Measurements from ENCODE around the gene ZMAT5.

The ZMAT5 gene

GRCh38 chr22:29798801-29799200, 32.0 kb upstream of the ZMAT5 start:
- no peak for DNase-seq (ENCODE audit: low spot score)
- no peak overlapping the region for H3K4me3 Mint-ChIP-seq
- H3K36me3 Mint-ChIP-seq (ENCODE audit: low read depth) = peaks cover 43% of the 10 kb centered on the region
- H3K4me1 Mint-ChIP-seq (ENCODE audit: low read depth) = peaks cover 12% of the 10 kb centered on the region
- no peak overlapping the region for H3K27ac Mint-ChIP-seq
- no peaks in the 10 kb centered on the region for H3K9me3 Mint-ChIP-seq
- H3K27me3 Mint-ChIP-seq (ENCODE audit: low read depth) = no peaks in the 10 kb centered on the region

- H3K27me3 Mint-ChIP-seq (ENCODE audit: low read depth) = no peaks in the 10 kb centered on the region
- no peak for DNase-seq (ENCODE audit: low spot score)
These were observed 31.5 kb upstream of the ZMAT5 start for GRCh38 chr22:29798318-29798717.

GRCh38 chr22:29797351-29797750, 30.5 kb upstream of the ZMAT5 start:
- no peak overlapping the region for H3K4me3 Mint-ChIP-seq
- no peaks in the 10 kb centered on the region for H3K9me3 Mint-ChIP-seq
- peaks cover 45% of the 10 kb centered on the region for H3K36me3 Mint-ChIP-seq (ENCODE audit: low read depth)
- H3K27me3 Mint-ChIP-seq (ENCODE audit: low read depth) = no peaks in the 10 kb centered on the region
- no peak overlapping the region for H3K27ac Mint-ChIP-seq
- DNase-seq (ENCODE audit: low spot score) = no peak
- H3K4me1 Mint-ChIP-seq (ENCODE audit: low read depth) = peaks cover 12% of the 10 kb centered on the region

More at GRCh38 chr22:29798318-29798717, 31.5 kb upstream of the ZMAT5 start:
- no peak overlapping the region for H3K4me3 Mint-ChIP-seq
- H3K9me3 Mint-ChIP-seq = no peaks in the 10 kb centered on the region
- H3K27ac Mint-ChIP-seq = peak overlapping the region; percentile 43
- peaks cover 39% of the 10 kb centered on the region for H3K36me3 Mint-ChIP-seq (ENCODE audit: low read depth)
- peaks cover 12% of the 10 kb centered on the region for H3K4me1 Mint-ChIP-seq (ENCODE audit: low read depth)

GRCh38 chr22:29795663-29796062, 28.9 kb upstream of the ZMAT5 start:
- Mint-ChIP-seq H3K27me3 (ENCODE audit: low read depth) (no peaks in the 10 kb centered on the region), H3K4me3 (no peak overlapping the region), H3K9me3 (no peaks in the 10 kb centered on the region), H3K36me3 (ENCODE audit: low read depth) (peaks cover 46% of the 10 kb centered on the region), H3K27ac (no peak overlapping the region), H3K4me1 (ENCODE audit: low read depth) (peaks cover 12% of the 10 kb centered on the region)
- DNase-seq (ENCODE audit: low spot score) = no peak

GRCh38 chr22:29793396-29793795, 26.6 kb upstream of the ZMAT5 start:
- Mint-ChIP-seq H3K4me1 (ENCODE audit: low read depth) (peaks cover 7% of the 10 kb centered on the region), H3K36me3 (ENCODE audit: low read depth) (peaks cover 42% of the 10 kb centered on the region), H3K27me3 (ENCODE audit: low read depth) (no peaks in the 10 kb centered on the region), H3K9me3 (no peaks in the 10 kb centered on the region), H3K27ac (no peak overlapping the region), H3K4me3 (no peak overlapping the region)
- no peak for DNase-seq (ENCODE audit: low spot score)

GRCh38 chr22:29790061-29790460, 23.3 kb upstream of the ZMAT5 start:
- Mint-ChIP-seq H3K4me3 (no peak overlapping the region), H3K36me3 (ENCODE audit: low read depth) (peaks cover 33% of the 10 kb centered on the region), H3K27ac (no peak overlapping the region)

GRCh38 chr22:29788339-29789279, 21.8 kb upstream of the ZMAT5 start:
- Mint-ChIP-seq H3K4me3 (no peak overlapping the region), H3K27ac (no peak overlapping the region), H3K36me3 (ENCODE audit: low read depth) (peaks cover 30% of the 10 kb centered on the region), H3K4me1 (ENCODE audit: low read depth) (no peaks in the 10 kb centered on the region), H3K27me3 (ENCODE audit: low read depth) (no peaks in the 10 kb centered on the region), H3K9me3 (no peaks in the 10 kb centered on the region)
- no peak for DNase-seq (ENCODE audit: low spot score)

More at GRCh38 chr22:29790061-29790460, 23.3 kb upstream of the ZMAT5 start:
- DNase-seq (ENCODE audit: low spot score) = no peak
- H3K9me3 Mint-ChIP-seq = no peaks in the 10 kb centered on the region
- no peaks in the 10 kb centered on the region for H3K4me1 Mint-ChIP-seq (ENCODE audit: low read depth)
- H3K27me3 Mint-ChIP-seq (ENCODE audit: low read depth) = no peaks in the 10 kb centered on the region

GRCh38 chr22:29787371-29787980, 20.7 kb upstream of the ZMAT5 start:
- H3K4me1 Mint-ChIP-seq (ENCODE audit: low read depth) = no peaks in the 10 kb centered on the region
- no peak overlapping the region for H3K27ac Mint-ChIP-seq
- DNase-seq (ENCODE audit: low spot score) = no peak
- H3K9me3 Mint-ChIP-seq = no peaks in the 10 kb centered on the region
- H3K27me3 Mint-ChIP-seq (ENCODE audit: low read depth) = no peaks in the 10 kb centered on the region
- no peak overlapping the region for H3K4me3 Mint-ChIP-seq
- peaks cover 25% of the 10 kb centered on the region for H3K36me3 Mint-ChIP-seq (ENCODE audit: low read depth)

- Mint-ChIP-seq H3K36me3 (ENCODE audit: low read depth) (peaks cover 18% of the 10 kb centered on the region), H3K27me3 (ENCODE audit: low read depth) (no peaks in the 10 kb centered on the region), H3K9me3 (no peaks in the 10 kb centered on the region), H3K27ac (no peak overlapping the region), H3K4me1 (ENCODE audit: low read depth) (no peaks in the 10 kb centered on the region), H3K4me3 (no peak overlapping the region)
- no peak for DNase-seq (ENCODE audit: low spot score)
These were observed 19.2 kb upstream of the ZMAT5 start for GRCh38 chr22:29786031-29786430.

- no peak for DNase-seq (ENCODE audit: low spot score)
- H3K4me3 Mint-ChIP-seq = no peak overlapping the region
- no peaks in the 10 kb centered on the region for H3K27me3 Mint-ChIP-seq (ENCODE audit: low read depth)
- H3K36me3 Mint-ChIP-seq (ENCODE audit: low read depth) = peaks cover 18% of the 10 kb centered on the region
- H3K27ac Mint-ChIP-seq = no peak overlapping the region
- H3K9me3 Mint-ChIP-seq = no peaks in the 10 kb centered on the region
- H3K4me1 Mint-ChIP-seq (ENCODE audit: low read depth) = no peaks in the 10 kb centered on the region
These were observed 17.9 kb upstream of the ZMAT5 start for GRCh38 chr22:29784451-29785361.

- no peaks in the 10 kb centered on the region for H3K9me3 Mint-ChIP-seq
- H3K4me3 Mint-ChIP-seq = no peak overlapping the region
- no peaks in the 10 kb centered on the region for H3K27me3 Mint-ChIP-seq (ENCODE audit: low read depth)
- no peak overlapping the region for H3K27ac Mint-ChIP-seq
- no peaks in the 10 kb centered on the region for H3K4me1 Mint-ChIP-seq (ENCODE audit: low read depth)
- no peak for DNase-seq (ENCODE audit: low spot score)
- no peaks in the 10 kb centered on the region for H3K36me3 Mint-ChIP-seq (ENCODE audit: low read depth)
These were observed 15.4 kb upstream of the ZMAT5 start for GRCh38 chr22:29782061-29782845.

GRCh38 chr22:29780748-29781676, 14.2 kb upstream of the ZMAT5 start:
- Mint-ChIP-seq H3K4me1 (ENCODE audit: low read depth) (no peaks in the 10 kb centered on the region), H3K9me3 (no peaks in the 10 kb centered on the region), H3K27me3 (ENCODE audit: low read depth) (no peaks in the 10 kb centered on the region), H3K27ac (no peak overlapping the region), H3K36me3 (ENCODE audit: low read depth) (no peaks in the 10 kb centered on the region), H3K4me3 (no peak overlapping the region)
- DNase-seq (ENCODE audit: low spot score) = no peak
